ENCODE results near the gene TOX2. TPM values are rescaled to one million over a fixed set of nuclear protein-coding genes. Genes with fewer than 3 reads are reported as not detected.

Gene TOX2
- total RNA-seq, 3 donors from 2014 or later (not counting 1 experiment from before 2014, with no cell fraction given), result 0.93 to 1.8 (median 1.2) TPM

DNA sequence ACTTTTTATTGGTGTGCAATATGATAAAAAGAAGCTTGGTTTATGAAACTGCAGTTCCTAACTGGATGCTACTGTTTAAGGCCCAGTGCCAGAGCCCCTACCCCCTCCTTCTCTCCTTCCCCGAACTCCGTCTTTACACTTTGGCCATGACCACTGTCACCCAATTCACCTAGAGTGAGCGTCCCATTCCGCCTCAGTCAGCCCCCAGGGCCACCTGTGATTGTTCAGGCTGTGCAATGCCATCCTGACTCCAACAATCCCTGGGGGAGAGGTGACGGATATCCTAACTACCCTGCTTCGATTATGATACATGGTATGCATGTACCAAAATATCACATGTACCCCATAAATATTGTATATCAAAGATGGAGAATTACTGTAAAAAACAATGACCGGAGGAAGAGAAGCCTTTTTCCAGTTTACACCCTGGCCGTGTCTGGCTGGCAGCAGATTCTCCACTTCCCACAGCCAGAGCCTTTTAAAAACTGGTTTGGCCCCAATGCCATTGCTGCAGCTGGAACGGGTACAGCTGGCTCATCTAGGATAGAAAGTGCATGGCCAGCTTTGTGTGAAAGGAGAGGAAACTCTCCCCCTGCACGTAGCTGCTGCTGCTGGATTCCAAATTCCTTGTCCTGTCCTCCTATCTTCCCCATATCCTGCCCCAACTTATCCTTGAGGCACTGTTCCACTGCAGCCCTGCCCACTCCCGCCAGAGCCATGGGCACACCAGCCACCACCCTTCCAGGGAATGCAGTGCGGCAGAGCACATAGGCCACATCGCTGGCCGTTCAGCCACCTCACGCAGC, 172.6 kb downstream of the TOX2 start:
- Histone ChIP-seq H3K4me3 (ENCODE audit: low read length) (no peak overlapping the region), H3K9me3 (ENCODE audit: control insufficient read depth, insufficient read depth, low read length) (no peaks in the 10 kb centered on the region), H3K27me3 (ENCODE audit: control insufficient read depth, insufficient read depth, low read length) (no peaks in the 10 kb centered on the region), H3K4me1 (ENCODE audit: control insufficient read depth, insufficient read depth, low read length) (no peaks in the 10 kb centered on the region), H3K36me3 (ENCODE audit: control insufficient read depth, insufficient read depth, low read length) (no peaks in the 10 kb centered on the region), H3K27ac (ENCODE audit: low read length) (no peak overlapping the region)
- Mint-ChIP-seq H3K4me1 (no peaks in the 10 kb centered on the region), H3K9me3 (no peaks in the 10 kb centered on the region), H3K4me3 (no peak overlapping the region), H3K27ac (no peak overlapping the region), H3K36me3 (no peaks in the 10 kb centered on the region), H3K27me3 (ENCODE audit: low read depth in 2 of 2) (peaks cover 5 to 8% of the 10 kb centered on the region in 2 donors)
- TF ChIP-seq, protein P1, sequence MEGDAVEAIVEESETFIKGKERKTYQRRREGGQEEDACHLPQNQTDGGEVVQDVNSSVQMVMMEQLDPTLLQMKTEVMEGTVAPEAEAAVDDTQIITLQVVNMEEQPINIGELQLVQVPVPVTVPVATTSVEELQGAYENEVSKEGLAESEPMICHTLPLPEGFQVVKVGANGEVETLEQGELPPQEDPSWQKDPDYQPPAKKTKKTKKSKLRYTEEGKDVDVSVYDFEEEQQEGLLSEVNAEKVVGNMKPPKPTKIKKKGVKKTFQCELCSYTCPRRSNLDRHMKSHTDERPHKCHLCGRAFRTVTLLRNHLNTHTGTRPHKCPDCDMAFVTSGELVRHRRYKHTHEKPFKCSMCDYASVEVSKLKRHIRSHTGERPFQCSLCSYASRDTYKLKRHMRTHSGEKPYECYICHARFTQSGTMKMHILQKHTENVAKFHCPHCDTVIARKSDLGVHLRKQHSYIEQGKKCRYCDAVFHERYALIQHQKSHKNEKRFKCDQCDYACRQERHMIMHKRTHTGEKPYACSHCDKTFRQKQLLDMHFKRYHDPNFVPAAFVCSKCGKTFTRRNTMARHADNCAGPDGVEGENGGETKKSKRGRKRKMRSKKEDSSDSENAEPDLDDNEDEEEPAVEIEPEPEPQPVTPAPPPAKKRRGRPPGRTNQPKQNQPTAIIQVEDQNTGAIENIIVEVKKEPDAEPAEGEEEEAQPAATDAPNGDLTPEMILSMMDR (IDR thresholded peaks at IDR 0.05), result no peak
- intact Hi-C loops (cut with micrococcal nuclease), result no loop called here
- no peak for ATAC-seq
- WGBS (ENCODE audit: insufficient coverage), result 91% methylated on average over 13 of the region's 15 CpGs
- DNase-seq, result no peak

DNA sequence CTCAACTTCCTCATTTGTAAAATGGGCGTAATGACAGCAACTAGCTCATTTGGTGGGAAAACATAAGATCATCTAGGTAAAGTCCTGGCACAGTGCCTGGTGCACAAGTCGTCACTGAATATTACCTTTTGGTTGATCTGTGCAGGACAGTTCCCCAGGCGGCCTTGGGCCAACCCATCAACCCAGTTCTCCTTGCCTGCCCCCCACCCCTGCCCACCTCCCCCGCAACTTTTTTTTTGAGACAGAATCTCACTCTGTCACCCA, 173.1 kb downstream of the TOX2 start:
- Histone ChIP-seq H3K4me3 (ENCODE audit: low read length) (no peak overlapping the region), H3K36me3 (ENCODE audit: control insufficient read depth, insufficient read depth, low read length) (no peaks in the 10 kb centered on the region), H3K27ac (ENCODE audit: low read length) (no peak overlapping the region), H3K27me3 (ENCODE audit: control insufficient read depth, insufficient read depth, low read length) (no peaks in the 10 kb centered on the region), H3K9me3 (ENCODE audit: control insufficient read depth, insufficient read depth, low read length) (no peaks in the 10 kb centered on the region), H3K4me1 (ENCODE audit: control insufficient read depth, insufficient read depth, low read length) (no peaks in the 10 kb centered on the region)
- TF ChIP-seq, protein P1 (IDR thresholded peaks at IDR 0.05), result no peak
- H3K36me3 Mint-ChIP-seq, result no peaks in the 10 kb centered on the region
- H3K27ac Mint-ChIP-seq, result no peak overlapping the region
- DNase-seq (no peak), ATAC-seq (no peak)
- intact Hi-C loops (cut with micrococcal nuclease), result no loop called here
- H3K4me3 Mint-ChIP-seq, result no peak overlapping the region
- H3K9me3 Mint-ChIP-seq, result no peaks in the 10 kb centered on the region
- H3K4me1 Mint-ChIP-seq, result no peaks in the 10 kb centered on the region
- 90% methylated on average over 4 of the region's 4 CpGs for WGBS (ENCODE audit: insufficient coverage)
- H3K27me3 Mint-ChIP-seq (ENCODE audit: low read depth in 2 of 2), result peaks cover 7 to 10% of the 10 kb centered on the region in 2 donors

DNA sequence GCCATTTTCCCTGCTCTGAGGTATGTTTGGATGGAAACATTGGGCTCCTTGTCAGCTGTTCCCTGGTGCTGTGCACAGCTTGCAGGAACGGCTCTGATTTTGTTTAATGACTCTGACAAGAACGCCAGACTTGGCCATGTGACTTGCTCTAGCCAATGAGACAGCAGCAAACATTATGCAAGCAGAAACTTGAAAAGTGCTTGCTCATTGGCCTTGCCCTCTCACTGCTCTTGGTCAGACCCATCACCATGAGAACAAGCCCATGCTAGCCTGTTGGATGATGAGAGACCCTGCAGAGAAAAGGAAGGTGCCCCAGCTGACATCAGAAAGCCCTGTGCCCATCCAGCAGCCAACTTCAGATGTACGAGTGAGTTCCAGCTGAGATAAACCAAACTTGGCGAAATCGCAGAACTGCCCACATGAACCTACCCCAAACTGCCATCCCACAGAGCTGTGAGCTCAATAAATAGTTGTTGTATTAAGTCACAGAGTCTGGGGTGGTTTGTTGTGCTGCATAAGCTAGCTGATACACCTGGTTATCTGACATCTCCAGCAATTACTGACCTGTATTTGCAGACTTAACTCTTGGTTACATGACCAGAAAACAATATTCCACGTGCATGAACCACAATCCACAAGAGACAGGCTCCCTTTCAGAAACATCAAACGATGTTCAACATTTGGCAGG, 175.5 kb downstream of the TOX2 start:
- DNase-seq, result no peak
- WGBS (ENCODE audit: insufficient coverage), result 60% methylated on average over 7 of the region's 7 CpGs
- no peak overlapping the region for H3K27ac Mint-ChIP-seq
- H3K27me3 Mint-ChIP-seq (ENCODE audit: low read depth in 2 of 2), result peaks cover 16 to 19% of the 10 kb centered on the region in 2 donors
- H3K4me1 Mint-ChIP-seq, result no peaks in the 10 kb centered on the region
- no peak for ATAC-seq
- no peak overlapping the region for H3K4me3 ChIP-seq (ENCODE audit: low read length)
- H3K27ac ChIP-seq (ENCODE audit: low read length), result no peak overlapping the region
- no peaks in the 10 kb centered on the region for H3K27me3 ChIP-seq (ENCODE audit: control insufficient read depth, insufficient read depth, low read length)
- H3K9me3 ChIP-seq (ENCODE audit: control insufficient read depth, insufficient read depth, low read length), result no peaks in the 10 kb centered on the region
- intact Hi-C loops (cut with micrococcal nuclease), result loop anchor here (10.0 kb wide), 1 partner anchor 635 kb away; the partner anchor contains the start of gene SRSF6
- no peaks in the 10 kb centered on the region for H3K36me3 ChIP-seq (ENCODE audit: control insufficient read depth, insufficient read depth, low read length)
- no peak overlapping the region for H3K4me3 Mint-ChIP-seq
- H3K4me1 ChIP-seq (ENCODE audit: control insufficient read depth, insufficient read depth, low read length), result no peaks in the 10 kb centered on the region
- TF ChIP-seq, protein P1 (IDR thresholded peaks at IDR 0.05), result no peak
- no peaks in the 10 kb centered on the region for H3K9me3 Mint-ChIP-seq
- H3K36me3 Mint-ChIP-seq, result no peaks in the 10 kb centered on the region
